NCI-H2196 treated with DMSO at 0.1 percent for 48 hours (cell line): ENCODE data around the gene CENPM.
A peak's percentile ranks its signal among the peaks of the same experiment; 100 is the strongest.

ENCODE experiments used
- DNase-seq: peaks from one replicate; lab custom pipeline; 2025; ENCODE audit not compliant: unreplicated experiment; lab: John Stamatoyannopoulos, UW

CENPM gene

DNA sequence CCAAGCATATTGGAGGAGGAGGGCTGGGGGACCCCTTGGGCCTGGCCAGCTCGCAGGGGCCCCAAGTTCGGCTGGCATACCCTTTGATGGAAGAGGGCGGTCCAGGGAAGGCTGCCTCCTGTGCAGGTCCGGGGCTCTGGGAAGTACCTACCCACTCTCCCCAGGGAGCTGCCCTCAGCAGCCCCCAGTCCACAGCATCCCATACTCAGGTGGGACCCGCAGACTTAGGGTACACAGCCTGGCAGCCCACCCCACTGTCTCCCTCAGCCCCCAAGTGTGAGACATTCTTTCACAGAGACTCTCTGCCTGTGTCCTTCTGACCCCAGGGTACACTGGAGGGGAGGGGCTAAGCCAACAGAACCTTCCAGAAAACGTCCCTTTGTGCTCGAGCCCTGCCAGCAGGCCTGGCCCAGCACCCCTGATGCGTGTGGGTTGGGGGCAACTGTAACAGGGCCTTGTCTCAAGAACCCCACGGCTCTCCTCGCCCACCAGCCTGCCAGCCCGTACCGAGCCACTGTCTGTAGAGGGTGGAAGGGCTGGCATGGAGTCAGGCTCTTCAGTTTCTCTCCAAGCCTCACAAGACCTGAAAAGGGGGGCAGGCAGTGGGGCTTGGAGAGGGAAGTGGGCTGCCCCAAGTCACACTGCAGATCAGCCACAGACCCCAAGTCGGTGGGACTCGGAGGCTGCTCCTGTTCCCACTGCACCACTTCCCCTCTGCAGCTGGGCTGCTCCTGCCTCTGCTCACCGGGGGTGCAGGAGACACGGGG lies 13.4 kb downstream of the CENPM start:
- no peak for DNase-seq

- DNase-seq = no peak
These were observed 14.6 kb downstream of the CENPM start for GRCh38 chr22:41932353-41932752.

DNA sequence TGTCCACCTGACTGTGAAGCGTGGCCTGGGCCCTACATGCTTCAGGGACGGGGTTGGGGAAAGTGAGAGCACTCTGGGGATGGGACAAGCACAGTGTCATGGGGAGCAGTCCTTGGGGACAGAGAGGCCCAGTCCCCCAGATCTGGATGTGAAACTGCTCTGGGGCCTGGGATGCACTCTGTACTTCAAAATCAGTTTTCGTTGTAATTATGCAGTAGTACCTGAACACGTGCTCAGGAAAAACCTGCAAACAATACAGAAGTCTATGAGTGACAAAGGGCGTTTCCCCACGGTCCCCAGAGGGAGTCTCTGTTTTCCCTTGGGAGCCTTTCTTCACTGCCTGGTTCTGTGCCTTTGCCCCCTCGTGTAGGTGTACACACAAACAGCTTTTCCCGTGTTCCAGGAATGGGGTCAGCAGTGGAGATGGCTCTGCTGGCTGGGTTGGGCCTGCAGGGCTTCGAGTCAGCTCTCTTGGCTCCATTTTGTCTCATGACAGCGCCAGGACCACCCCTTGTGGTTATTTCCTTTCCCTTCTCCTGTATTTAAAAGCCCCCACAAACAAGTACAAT lies 15.2 kb downstream of the CENPM start:
- no peak for DNase-seq

GRCh38 chr22:41929418-41929810 lies 17.5 kb downstream of the CENPM start:
- peak; percentile 16 for DNase-seq

GRCh38 chr22:41928593-41929417 lies 18.1 kb downstream of the CENPM start:
- no peak for DNase-seq

DNA sequence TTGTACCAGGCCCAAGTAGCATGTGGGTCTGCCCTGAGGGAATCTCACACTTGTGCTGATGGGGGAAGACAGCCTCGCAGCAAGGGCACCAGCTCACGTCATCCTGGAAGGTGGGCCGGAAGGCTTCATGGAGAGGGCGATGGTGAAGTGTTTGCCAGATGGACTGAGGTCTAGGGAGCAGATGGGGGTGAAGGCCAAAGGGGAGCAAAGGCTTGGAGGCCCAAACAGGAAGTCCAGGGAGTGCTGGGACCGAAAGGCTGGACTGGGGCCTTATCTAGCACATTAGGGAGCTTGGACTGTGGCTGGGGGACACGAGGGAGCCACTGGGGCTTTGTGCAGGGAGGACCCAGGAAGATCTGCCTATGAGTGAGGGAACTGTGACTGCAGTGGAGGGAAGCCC lies 19.1 kb downstream of the CENPM start:
- no peak for DNase-seq

- no peak for DNase-seq
These were observed 21.0 kb downstream of the CENPM start for GRCh38 chr22:41925783-41926460.

GRCh38 chr22:41923595-41924276 lies 23.2 kb downstream of the CENPM start:
- DNase-seq = no peak

DNA sequence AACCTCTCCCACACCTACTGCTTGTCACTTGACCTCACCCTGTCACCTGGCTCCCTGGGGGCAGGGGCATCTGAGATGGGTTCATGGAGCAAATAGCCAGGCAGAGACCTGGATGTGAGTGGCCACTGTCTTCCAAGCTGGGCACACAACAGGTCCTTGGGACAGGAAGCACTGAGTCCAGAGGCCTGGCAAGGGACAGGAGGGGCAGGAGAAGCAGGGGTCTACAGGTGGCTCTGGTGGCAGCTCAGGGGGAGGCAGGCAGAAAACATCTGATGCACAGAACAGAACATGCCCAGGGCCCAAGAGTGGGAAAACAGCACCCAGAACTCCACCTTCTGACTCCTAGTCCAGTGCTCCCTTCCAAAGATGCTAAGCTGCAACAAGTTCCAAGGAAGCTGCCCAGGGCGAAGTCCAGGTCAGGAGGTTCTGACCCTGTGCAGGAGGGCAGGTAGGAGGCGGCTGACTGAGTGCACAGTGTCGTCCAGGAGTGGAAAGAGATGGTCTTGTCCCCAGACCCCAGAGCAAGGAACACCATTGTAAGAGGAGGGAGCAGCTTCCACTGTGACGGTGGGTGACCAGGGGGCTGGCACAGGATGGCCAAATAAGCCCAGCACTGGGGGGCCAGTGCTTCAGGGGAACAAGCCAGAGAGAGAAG lies 23.9 kb downstream of the CENPM start:
- no peak for DNase-seq

GRCh38 chr22:41922328-41922727 lies 24.6 kb downstream of the CENPM start:
- DNase-seq = no peak

GRCh38 chr22:41920271-41920976 lies 26.5 kb downstream of the CENPM start:
- DNase-seq = no peak

- DNase-seq = no peak
These were observed 27.4 kb downstream of the CENPM start for GRCh38 chr22:41919357-41920224.

DNA sequence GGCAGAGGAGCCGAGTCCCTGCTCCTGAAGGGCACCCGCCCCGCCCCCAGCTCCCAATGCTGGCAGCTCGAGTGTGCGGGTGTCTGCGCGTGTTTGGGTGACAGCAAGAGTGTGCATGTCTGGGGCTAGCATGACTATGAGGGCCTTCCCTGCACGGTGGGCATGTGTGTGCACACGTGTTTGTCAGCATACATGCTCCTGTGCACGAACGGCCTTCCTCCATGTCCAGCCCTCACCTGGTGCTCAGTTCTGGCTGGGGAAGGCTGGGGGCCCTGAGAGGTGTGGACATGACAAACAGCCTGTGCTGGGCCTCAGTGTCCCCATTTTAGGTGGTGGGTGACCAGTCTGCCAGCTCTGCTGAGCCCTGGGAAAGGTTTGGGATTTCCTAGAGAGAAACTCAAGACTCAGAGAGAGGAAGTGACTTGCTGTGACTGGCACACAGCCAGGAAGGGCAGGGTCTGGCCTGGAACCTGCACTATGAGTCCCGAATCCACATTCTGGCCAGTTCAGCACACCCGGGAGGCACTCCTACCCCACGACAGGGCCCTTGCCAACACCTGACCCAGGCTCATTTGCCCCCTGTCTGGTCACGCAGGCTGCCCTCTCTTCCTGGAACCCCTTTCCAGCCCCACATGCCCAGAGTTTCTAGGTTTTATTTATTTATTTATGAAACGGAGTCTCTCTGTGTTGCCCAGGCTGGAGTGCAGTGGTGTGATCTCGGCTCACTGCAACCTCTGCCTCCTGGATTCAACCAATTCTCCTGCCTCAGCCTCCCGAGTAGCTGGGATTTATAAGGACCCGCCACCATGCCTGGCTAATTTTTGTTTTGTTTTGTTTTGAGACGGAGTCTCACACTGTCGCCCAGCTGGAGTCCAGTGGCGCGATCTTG lies 28.8 kb downstream of the CENPM start:
- DNase-seq = peak; percentile 44

DNA sequence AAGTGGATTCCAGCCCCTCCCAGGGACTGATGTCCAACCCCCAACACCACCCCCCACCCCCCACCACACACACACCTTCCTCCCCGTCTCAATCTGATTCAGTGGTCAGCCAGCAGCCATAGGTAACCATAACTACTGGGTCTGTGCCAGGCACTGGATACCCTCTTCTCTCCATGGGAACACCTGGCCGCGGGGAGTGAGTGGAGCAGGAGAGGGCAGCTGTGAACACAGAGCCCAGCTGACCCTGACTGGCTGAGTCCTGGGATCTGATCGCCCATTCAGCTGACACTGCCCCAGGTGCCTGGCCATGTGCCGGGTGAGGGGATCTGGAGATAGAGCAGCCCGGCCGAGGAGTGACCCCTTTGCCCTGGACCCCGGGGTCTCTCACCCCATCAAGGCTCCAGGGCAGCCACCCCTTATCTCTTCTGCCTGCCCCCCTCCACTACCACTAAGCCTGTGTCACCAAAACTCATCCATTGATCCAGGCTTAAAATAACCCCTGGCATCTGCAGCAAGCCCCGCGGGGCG lies 29.5 kb downstream of the CENPM start:
- DNase-seq = peak; percentile 80

DNA sequence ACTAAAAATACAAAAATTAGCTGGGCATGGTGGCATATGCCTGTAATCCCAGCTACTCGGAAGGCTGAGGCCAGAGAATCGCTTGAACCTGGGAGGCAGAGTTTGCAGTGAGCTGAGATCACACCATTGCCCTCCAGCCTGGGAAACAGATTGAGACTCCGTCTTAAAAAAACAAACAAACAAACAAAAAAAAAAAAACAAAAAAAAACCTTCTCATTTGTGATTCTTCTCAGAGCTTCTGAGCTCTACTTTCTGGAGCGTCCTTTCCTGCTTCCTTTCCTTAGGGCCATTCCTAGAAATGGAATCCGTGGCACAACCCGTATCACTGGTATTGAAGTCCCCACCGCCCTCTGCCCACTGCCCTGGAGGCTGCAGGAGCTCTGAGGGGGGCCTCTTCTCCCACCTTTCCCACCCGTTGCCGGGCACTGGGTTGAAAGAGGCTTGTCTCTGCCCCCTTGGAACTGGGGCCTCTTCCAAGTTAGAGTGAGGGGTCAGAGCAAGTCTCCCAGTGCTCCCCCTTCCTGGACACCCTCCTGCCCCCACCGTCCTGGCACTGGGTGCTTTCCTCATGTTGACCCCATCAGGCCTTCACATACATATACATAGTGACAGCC lies 30.1 kb downstream of the CENPM start:
- no peak for DNase-seq

DNA sequence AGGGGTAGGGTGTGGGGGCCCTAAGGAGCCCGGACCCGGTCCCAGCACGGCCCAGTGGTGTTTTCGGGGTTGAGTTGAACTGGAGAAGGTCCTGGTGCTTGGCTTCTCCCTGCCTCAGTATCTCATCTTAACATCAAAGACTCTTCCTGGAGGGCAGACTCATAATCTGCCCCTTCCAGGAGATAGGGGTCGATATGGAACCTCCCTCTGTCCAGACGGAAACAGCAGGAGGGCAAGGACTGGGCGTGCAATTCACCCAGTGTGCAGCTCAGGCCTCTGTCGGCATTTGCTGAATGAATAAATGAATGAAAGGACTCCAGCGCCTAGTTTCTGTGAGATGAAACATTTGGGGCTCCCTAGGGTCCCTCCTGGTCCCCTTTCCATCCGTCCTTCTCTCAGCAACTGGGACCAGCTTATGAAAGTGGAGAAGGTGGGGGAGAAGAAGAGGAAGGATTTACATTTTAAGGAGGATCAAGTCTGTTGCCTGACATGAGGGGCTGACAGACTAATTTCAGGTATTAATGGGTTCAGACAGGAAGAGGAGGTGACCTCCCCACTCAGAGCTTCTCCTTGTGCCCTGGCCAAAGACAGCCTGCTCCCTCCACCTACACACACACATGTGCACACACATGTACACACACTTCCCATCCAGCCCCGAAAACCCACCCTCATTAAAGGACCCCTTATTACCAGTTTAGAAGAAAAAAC lies 31.0 kb downstream of the CENPM start:
- DNase-seq = no peak
